HL-60/S4 treated with retinoic acid at 250 ng/mL for 4 days and 3 days (cell line): ENCODE data around the gene TERB2.
"Not testable (repeated sequence)": the region's sequence is repeated elsewhere in the genome, so short reads cannot be mapped to it uniquely, and the experiment has no call there.

Source experiments
- in situ Hi-C: fragments of 300-500 bp; cut with MboI; formaldehyde crosslinking; loops from 2 replicates; pipeline ENCODE4 v1.7.0; 2022; ENCODE audit warnings: low sequenced_read_pairs

The TERB2 gene, protein sequence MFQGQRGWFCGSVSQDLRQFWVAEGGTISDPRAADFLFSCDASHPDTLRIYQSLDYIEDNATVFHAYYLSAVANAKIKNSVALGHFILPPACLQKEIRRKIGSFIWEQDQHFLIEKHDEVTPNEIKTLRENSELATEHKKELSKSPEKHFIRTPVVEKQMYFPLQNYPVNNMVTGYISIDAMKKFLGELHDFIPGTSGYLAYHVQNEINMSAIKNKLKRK

DNA sequence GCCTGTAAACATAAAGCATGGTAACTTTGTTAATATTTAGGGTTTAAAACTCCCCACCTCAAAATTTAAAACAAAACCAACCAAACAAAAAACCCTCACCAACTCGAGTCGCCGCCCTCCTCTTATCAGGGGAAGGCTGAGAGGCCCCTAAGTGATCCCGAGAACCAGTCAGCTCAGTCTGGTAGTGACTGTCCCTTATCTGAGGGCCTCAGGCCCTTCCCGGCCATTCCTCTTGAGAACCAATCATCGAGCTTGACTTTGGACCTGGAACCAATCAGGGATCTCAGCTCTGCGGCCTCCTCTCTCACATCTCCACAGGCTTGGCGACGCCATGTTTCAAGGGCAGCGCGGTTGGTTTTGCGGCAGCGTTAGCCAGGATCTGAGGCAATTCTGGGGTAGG is at the start of gene TERB2:
TERB2 (plus strand) TSS at position 300 of the 400 bp plus-strand sequence; CDS start at position 332, 32 bp downstream.
- in situ Hi-C loops = no loop called here

GRCh38 chr15:44909423-44909822 is 47.1 kb upstream of the TERB2 start:
- in situ Hi-C loops = no loop called here

GRCh38 chr15:44910981-44911625 is 45.4 kb upstream of the TERB2 start:
- in situ Hi-C loops = no loop called here

GRCh38 chr15:44912186-44912585 is 44.3 kb upstream of the TERB2 start:
- in situ Hi-C loops = not testable (repeated sequence)

DNA sequence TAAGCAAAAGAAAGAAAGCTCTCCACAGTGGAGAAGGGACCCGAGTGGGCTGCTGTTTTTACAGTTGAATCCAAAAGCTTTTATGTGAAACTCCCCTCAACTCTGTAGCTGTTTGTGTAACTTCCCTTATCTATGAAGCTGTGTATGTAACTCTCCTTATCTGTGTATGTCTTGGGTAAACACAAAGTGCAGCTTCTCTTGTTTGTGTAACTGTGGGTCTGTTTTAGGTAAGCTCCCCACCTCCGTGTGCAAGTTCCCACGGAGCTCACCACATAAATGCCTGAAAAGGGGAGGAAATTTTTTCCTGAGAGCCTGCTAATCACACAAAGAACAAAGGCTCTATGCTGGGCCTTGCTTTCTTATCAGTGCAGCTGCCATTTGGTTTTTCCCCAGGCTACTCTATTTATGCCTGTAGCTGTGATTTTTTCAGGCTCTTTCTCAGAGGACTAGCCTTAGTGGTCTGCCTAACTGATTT is 43.5 kb upstream of the TERB2 start:
- in situ Hi-C loops = not testable (repeated sequence)

GRCh38 chr15:44918136-44918535 is 38.4 kb upstream of the TERB2 start:
- in situ Hi-C loops = no loop called here

DNA sequence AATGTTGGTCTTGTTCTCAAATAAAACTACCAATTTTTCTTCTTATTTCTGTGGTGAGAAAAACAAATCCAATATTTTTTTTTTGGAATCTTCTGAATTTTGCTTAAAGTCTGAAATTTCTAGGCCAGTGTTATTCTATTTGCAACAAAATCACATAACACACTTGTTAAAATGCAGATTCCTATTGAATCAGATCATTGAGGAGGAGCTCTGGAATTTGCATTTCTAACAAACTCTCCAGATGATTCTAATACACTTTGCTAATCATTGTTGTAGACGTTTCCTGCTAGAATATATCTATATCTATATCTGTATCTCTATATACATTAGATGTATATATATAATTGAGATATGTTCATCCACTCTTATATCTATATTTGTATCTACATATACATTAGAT is 27.8 kb upstream of the TERB2 start:
- in situ Hi-C loops = not testable (repeated sequence)

DNA sequence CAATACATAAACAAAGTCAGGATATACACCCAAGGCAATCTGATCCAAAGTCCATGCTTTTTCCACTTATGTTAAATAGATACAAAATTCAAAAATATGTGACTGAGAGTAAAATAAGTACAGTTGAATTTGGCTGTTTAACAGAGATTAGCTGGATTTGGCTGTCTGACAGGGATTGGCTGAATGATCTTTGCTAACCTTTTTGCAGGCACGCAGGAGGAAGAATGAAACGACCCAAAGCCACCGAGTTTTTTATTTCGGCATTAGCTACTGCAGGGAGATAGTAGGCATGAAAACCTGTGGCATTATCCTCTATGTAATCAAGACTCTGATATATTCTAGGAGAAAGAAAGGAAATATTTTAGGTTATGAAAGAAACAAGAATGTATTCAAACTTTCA is 26.2 kb upstream of the TERB2 start:
- in situ Hi-C loops = not testable (repeated sequence)

DNA sequence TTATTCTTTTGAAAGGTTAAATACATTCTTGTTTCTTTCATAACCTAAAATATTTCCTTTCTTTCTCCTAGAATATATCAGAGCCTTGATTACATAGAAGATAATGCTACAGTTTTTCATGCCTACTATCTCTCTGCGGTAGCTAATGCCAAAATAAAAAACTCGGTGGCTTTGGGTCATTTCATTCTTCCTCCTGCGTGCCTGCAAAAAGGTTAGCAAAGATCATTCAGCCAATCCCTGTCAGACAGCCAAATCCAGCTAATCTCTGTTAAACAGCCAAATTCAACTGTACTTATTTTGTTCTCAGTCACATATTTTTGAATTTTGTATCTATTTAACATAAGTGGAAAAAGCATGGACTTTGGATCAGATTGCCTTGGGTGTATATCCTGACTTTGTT is 1.8 kb downstream of the TERB2 start:
- in situ Hi-C loops = not testable (repeated sequence)

DNA sequence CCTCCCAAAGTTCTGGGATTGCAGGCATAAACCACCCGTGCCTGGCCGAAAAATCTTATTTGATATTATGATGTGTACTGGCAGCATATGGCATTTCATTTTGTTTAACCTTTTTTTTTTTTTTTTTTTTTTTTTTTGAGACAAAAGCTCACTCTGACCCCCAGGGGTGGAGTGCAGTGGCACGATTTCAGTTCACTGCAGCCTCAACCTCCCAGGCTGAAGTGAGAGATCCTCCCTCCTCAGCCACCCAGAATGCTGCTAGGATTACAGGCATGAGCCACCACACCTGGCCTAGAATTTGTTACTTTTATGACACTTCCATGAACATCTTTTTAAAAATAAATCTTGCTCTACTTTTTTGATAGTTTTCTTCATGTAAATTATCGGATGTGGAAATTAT is 12.0 kb downstream of the TERB2 start:
- in situ Hi-C loops = no loop called here

DNA sequence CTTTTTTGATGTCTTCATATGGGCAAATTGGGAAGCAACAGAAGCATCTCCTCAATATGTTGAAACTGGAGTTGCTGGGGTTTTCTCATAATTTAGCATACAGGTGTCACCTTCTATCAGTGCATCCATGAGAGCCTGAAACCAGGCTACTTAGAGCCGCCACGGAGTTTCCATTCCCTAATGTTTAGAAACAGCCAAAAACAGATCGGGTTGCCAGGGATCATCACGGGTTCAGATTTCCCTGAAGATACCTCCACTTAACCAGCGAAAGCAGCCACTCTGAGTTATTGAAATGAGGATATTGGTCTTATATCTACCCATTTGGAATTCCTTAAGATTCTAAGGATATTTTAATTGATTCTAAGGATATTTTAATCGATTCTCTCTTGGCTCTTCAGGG is 14.5 kb downstream of the TERB2 start:
- in situ Hi-C loops = no loop called here

GRCh38 chr15:44976183-44976582 is 19.7 kb downstream of the TERB2 start:
- in situ Hi-C loops = not testable (repeated sequence)

DNA sequence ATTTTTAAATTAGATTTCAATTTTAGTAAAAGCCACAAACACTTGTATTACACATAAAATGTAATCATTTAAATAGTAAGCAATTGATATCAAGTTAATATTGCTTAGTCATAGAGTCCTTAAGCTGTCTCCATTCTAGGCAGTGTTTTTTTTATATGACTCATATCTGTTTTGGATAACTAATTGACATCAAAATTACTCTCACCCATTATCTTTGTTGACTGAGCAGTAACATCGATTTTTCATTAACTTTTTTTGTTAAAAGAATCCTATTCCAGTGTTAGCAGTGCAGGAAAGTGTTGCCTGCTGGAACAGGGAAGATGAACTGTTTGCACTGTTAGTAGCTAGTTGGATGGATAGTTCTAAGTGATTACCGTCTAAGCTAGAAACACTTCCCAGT is 21.3 kb downstream of the TERB2 start:
- in situ Hi-C loops = not testable (repeated sequence)

GRCh38 chr15:44979617-44980339 is 23.3 kb downstream of the TERB2 start:
- in situ Hi-C loops = not testable (repeated sequence)

DNA sequence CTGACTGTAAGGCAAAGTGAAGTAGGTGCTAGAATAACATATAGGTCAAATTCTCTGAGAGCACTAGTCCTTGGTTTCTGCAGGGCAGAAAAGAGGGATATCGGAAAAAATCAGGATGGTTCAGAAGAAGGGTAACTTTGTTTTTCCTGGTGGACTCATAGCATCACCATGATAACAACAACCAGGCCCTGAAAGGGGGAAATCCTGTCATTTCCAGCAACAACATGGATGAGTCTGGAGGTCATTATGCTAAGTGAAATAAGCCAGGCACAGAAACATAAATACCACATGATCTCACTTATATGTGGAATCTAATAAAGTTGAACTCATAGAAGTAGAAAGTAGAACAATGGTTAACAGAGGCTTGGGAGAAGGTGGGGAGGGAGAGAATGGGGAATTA is 27.7 kb downstream of the TERB2 start:
- in situ Hi-C loops = not testable (repeated sequence)

DNA sequence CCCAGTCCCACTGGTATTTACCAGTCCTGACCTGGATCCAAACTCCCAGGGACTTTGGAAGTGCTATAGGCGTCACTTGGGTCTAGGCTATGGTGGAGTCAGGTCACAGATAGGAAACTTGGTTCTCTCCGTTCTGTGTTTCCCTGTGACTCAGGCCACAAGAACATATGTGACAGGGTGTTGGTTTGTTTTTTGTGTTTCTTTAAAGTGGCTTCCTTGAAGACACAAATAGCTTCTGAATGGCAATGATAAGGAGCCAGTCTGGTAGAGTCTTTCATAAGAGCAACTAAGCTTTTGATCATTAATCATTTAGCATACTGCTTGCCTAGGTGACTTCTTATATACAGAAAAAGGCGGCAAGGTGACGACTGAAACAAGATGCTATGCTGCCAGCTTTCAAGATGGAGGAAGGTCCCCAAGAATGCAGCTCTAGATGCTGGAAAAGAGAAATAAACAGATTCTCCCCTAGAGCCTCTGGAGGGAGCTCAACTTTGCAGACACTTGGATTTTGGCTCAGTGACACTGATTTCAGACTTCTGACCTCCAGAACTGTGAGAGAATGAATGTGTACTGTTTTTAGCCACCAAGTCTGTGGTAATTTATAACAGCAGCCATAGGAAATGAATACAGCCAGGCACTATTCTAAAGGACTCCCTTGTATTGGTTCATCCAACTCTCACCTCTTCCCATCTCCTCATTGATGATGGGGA is 30.0 kb downstream of the TERB2 start:
- in situ Hi-C loops = not testable (repeated sequence)

DNA sequence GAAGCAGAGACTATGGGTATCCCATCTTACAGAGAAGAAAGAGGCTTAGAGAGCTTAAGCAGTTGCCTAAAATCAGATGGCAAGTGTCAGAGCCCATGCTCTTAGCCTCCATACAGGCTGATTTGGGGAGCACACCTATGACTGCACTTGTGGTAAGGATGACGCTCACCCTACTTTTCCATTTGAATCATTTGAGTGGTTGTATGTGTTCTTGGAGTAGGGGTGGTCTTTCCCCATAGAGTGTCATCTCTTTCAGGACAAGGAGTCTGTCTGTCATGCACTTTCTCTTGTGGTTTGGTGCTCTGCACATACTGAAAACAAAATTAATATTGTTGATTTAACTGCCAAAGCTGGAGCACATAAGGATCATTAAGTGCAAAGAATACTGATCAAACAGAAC is 31.2 kb downstream of the TERB2 start:
- in situ Hi-C loops = not testable (repeated sequence)

GRCh38 chr15:44988184-44988869 is 31.8 kb downstream of the TERB2 start:
- in situ Hi-C loops = not testable (repeated sequence)

DNA sequence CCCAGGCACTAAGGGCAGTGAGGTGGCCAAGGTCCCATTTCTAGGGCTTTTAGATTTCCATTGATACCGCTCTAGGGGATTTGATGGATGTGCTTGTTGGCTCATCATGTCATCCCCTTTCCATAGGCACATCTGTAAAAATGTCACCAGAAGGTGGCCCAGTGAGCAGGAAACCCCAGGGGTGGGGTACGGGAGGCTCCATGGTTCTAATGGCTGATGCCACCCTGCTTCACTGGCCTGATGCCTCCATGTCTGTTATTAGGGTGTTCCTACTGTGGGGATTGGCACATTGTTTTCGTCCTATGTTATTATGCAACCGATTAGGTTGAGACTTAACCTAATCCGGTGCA is 32.4 kb downstream of the TERB2 start:
- in situ Hi-C loops = not testable (repeated sequence)

DNA sequence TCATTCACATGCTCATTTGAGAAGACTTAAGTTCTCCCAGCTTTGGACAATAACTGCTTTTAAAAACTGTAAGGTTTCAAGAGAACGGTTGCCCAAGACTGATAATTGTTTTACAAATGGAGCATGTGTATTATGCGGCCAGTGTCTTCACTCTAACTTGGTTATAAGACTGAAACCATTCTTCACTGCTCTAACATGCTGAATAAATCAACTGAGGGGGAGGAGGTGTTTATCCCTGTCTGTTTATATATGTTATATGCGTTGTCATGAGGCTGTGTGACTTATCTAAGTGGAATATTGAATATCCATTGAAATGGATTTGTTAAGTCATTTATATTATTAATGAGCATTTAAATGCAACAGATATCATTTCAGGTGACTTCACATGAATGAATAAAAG is 41.1 kb downstream of the TERB2 start:
- in situ Hi-C loops = not testable (repeated sequence)

GRCh38 chr15:44999105-44999504 is 42.6 kb downstream of the TERB2 start:
- in situ Hi-C loops = no loop called here
